Esophagus muscularis mucosa (tissue), 4 donors: ENCODE data around the gene SPTBN2. TPM values are rescaled to one million over a fixed set of nuclear protein-coding genes. Genes with fewer than 3 reads are reported as not detected.
"Not testable (repeated sequence)": the region's sequence is repeated elsewhere in the genome, so short reads cannot be mapped to it uniquely, and the experiment has no call there.

Source experiments
- DNase-seq: peaks from one replicate; pipeline ENCODE4 v3.0.0-alpha.2; 2017; ENCODE audit errors: extremely low spot score
- H3K27ac ChIP-seq, 4 donors: fragments of 200-600 bp; sonication (generic); replicated peaks in 1 of 4; 1 replicate in 3 of 4; 2 replicates in 1 of 4; pipeline ENCODE4 v1.5.1; 2016 to 2019; ENCODE audit warnings: mild to moderate bottlenecking in 1 of 4
- H3K27me3 ChIP-seq, 4 donors: fragments of 200-600 bp; sonication (generic); one replicate each; pipeline versions ENCODE4 v1.5.1 to v1.6.0; 2016 to 2019
- H3K36me3 ChIP-seq, 4 donors: fragments of 200-600 bp; sonication (generic); one replicate each; pipeline ENCODE4 v1.5.1; 2016 to 2019
- H3K4me1 ChIP-seq, 4 donors: fragments of 200-600 bp; sonication (generic); one replicate each; pipeline ENCODE4 v1.5.1; 2016 to 2019
- H3K4me3 ChIP-seq, 4 donors: fragments of 200-600 bp; sonication (generic); 1 replicate in 2 of 4; 2 replicates in 2 of 4; pipeline ENCODE4 v1.5.1; 2016 to 2019; ENCODE audit warnings: mild to moderate bottlenecking in 4 of 4, moderate library complexity in 1 of 4
- H3K9me3 ChIP-seq, 4 donors: fragments of 200-600 bp; sonication (generic); 1 replicate in 3 of 4; 2 replicates in 1 of 4; pipeline ENCODE4 v1.5.1; 2016 to 2019
- EP300 ChIP-seq: sonication (generic); formaldehyde crosslinking; IDR thresholded peaks from one replicate; pipeline ENCODE4 v1.6.1; 2017; ENCODE audit warnings: antibody characterized with exemption
- POLR2A ChIP-seq: fragments of 450-650 bp; IDR thresholded peaks from one replicate; pipeline ENCODE4 v1.6.1; 2017; ENCODE audit warnings: antibody characterized with exemption, moderate library complexity, mild to moderate bottlenecking, low read depth
- POLR2AphosphoS5 ChIP-seq, 2 donors: sonication (generic); formaldehyde crosslinking; IDR thresholded peaks; one replicate each; pipeline ENCODE4 v1.6.1; 2017; ENCODE audit warnings: antibody characterized with exemption in 2 of 2
- WGBS: methylation state at CpG from one replicate; pipeline ENCODE4 v1.1.5; 2018; 5-methylcytosine and 5-hydroxymethylcytosine counted together
- intact Hi-C: fragments of 100-400 bp; cut with DNase I; formaldehyde crosslinking; loops from one replicate; pipeline ENCODE4 v1.15.1; 2023
- total RNA-seq, 4 donors: library from RNA; depleted of rRNA; stranded (reverse); fragments of >200 nt; gene quantifications; one replicate each; pipeline versions ENCODE4 v1.1.0 to v1.2.1, GENCODE V29; 2016
- TF ChIP-seq, protein P1 (sequence below), 3 experiments: fragments of 200-600 bp in 2 of 3; fragments of 450-650 bp in 1 of 3; sonication (generic) in 2 of 3; IDR thresholded peaks; one replicate each; pipeline ENCODE4 v1.5.1; 2017 to 2019; ENCODE audit warnings: antibody characterized with exemption in 3 of 3, mild to moderate bottlenecking in 2 of 3, moderate library complexity in 1 of 3

SPTBN2 gene
- total RNA-seq, 4 donors from 2014 or later: 3.3 to 12.5 (median 10.0) TPM

- intact Hi-C loops: no loop called here
- H3K4me1 ChIP-seq: peaks cover 53 to 82% (median 60%) of the 10 kb centered on the region in 4 donors
- 68% methylated on average over 4 of the region's 4 CpGs for WGBS
- H3K27ac ChIP-seq: peak overlapping the region; percentile 16 to 68 (median 48)
- no peaks in the 10 kb centered on the region for H3K27me3 ChIP-seq
- TF ChIP-seq POLR2A (no peak), POLR2AphosphoS5 (IDR thresholded peaks at IDR 0.05) (no peak), EP300 (no peak)
- TF ChIP-seq, protein P1, sequence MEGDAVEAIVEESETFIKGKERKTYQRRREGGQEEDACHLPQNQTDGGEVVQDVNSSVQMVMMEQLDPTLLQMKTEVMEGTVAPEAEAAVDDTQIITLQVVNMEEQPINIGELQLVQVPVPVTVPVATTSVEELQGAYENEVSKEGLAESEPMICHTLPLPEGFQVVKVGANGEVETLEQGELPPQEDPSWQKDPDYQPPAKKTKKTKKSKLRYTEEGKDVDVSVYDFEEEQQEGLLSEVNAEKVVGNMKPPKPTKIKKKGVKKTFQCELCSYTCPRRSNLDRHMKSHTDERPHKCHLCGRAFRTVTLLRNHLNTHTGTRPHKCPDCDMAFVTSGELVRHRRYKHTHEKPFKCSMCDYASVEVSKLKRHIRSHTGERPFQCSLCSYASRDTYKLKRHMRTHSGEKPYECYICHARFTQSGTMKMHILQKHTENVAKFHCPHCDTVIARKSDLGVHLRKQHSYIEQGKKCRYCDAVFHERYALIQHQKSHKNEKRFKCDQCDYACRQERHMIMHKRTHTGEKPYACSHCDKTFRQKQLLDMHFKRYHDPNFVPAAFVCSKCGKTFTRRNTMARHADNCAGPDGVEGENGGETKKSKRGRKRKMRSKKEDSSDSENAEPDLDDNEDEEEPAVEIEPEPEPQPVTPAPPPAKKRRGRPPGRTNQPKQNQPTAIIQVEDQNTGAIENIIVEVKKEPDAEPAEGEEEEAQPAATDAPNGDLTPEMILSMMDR (IDR thresholded peaks at IDR 0.05): no peak
- peaks cover 29 to 92% (median 77%) of the 10 kb centered on the region in 4 donors for H3K36me3 ChIP-seq
- DNase-seq: no peak
- no peak overlapping the region for H3K4me3 ChIP-seq
- no peaks in the 10 kb centered on the region for H3K9me3 ChIP-seq
Observed at GRCh38 chr11:66646828-66647227, 82.2 kb downstream of the SPTBN2 start.

DNA sequence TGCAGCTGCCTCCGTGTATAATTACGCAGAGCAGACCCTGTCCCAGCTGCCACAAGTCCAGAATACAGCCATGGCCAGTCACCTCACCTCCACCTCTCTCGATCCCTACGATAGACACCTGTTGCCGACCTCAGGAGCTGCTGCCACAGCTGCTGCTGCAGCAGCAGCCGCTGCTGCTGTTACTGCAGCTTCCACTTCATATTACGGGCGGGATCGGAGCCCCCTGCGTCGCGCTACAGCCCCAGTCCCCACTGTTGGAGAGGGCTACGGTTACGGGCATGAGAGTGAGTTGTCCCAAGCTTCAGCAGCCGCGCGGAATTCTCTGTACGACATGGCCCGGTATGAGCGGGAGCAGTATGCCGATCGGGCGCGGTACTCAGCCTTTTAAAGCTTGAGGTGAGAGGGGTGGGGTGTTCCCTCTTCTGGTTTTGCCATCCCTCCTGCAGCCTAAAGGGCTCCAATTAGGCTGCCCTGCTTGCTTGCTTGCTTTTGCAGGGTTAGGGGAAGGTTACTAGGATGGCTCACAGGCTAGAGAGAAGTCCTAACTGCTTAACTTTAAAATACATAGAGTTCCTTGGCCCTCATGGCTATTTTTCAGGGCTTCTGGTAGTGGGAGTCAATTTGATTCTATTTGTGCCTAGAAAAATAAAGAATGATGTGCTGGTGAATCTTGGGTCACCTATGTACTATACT, 85.1 kb downstream of the SPTBN2 start:
- H3K4me1 ChIP-seq: peaks cover 74 to 92% (median 88%) of the 10 kb centered on the region in 4 donors
- WGBS: 93% methylated on average over 12 of the region's 24 CpGs
- DNase-seq: no peak
- peak overlapping the region in 1 of 4 donors; percentile 80 for H3K4me3 ChIP-seq
- intact Hi-C loops: no loop called here
- peaks cover 21 to 92% (median 66%) of the 10 kb centered on the region in 4 donors for H3K36me3 ChIP-seq
- H3K27me3 ChIP-seq: no peaks in the 10 kb centered on the region
- H3K27ac ChIP-seq: peak overlapping the region in 3 of 4 donors; percentile 25 to 68 (median 67)
- H3K9me3 ChIP-seq: no peaks in the 10 kb centered on the region
- TF ChIP-seq POLR2A (no peak), EP300 (no peak), POLR2AphosphoS5 (IDR thresholded peaks at IDR 0.05) (no peak)
- TF ChIP-seq, protein P1 (IDR thresholded peaks at IDR 0.05): no peak

DNA sequence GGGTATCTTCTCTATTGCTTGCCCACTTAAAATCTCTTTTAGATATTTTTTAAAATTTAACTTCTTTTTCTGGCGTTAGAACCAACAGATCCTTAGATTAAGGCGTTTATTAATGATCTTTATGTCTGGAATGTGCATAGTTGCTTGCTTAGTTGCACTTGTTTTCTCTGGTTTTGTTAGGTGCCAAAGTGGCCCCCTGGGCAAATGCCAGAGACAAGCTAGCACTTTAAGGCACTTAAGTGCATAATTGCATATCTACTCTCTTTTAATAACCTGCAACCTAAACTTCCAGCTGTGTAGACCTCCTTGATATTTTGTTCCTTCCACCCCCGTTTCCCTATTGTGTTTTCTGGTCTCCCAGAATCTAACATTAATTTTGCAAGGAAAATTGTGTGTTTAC, 87.2 kb downstream of the SPTBN2 start:
- H3K27me3 ChIP-seq: no peaks in the 10 kb centered on the region
- intact Hi-C loops: no loop called here
- H3K4me3 ChIP-seq: peak overlapping the region; percentile 68 to 88 (median 80)
- H3K9me3 ChIP-seq: no peaks in the 10 kb centered on the region
- 15% methylated on average over 3 of the region's 3 CpGs for WGBS
- H3K27ac ChIP-seq: peak overlapping the region; percentile 9 to 93 (median 64)
- DNase-seq: no peak
- TF ChIP-seq EP300 (no peak), POLR2AphosphoS5 (IDR thresholded peaks at IDR 0.05) (no peak), POLR2A (no peak)
- TF ChIP-seq, protein P1 (IDR thresholded peaks at IDR 0.05): no peak
- peaks cover 85 to 90% (median 89%) of the 10 kb centered on the region in 4 donors for H3K4me1 ChIP-seq
- H3K36me3 ChIP-seq: peaks cover 21 to 74% (median 47%) of the 10 kb centered on the region in 4 donors

DNA sequence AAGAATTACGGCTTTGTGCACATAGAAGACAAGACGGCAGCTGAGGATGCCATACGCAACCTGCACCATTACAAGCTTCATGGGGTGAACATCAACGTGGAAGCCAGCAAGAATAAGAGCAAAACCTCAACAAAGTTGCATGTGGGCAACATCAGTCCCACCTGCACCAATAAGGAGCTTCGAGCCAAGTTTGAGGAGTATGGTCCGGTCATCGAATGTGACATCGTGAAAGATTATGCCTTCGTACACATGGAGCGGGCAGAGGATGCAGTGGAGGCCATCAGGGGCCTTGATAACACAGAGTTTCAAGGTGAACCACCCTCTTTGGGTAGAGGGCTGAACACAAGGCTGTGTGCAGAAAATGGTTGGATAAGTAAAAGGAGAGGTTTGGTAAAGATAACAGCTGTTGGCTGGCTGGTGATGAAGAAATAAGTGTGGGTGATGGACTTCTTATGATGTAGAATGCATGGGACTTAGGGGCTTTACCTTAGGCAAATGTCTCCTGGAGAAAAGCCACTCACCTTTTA, 89.1 kb downstream of the SPTBN2 start:
- H3K9me3 ChIP-seq, H3K27me3 ChIP-seq, intact Hi-C loops, DNase-seq: not testable (repeated sequence)
- peak overlapping the region; percentile 89 to 93 (median 90) for H3K27ac ChIP-seq
- peaks cover 69 to 84% (median 77%) of the 10 kb centered on the region in 4 donors for H3K4me1 ChIP-seq
- 58% methylated on average over 10 of the region's 10 CpGs for WGBS
- peak overlapping the region; percentile 68 to 88 (median 80) for H3K4me3 ChIP-seq
- H3K36me3 ChIP-seq: peaks cover 16 to 55% (median 34%) of the 10 kb centered on the region in 4 donors

DNA sequence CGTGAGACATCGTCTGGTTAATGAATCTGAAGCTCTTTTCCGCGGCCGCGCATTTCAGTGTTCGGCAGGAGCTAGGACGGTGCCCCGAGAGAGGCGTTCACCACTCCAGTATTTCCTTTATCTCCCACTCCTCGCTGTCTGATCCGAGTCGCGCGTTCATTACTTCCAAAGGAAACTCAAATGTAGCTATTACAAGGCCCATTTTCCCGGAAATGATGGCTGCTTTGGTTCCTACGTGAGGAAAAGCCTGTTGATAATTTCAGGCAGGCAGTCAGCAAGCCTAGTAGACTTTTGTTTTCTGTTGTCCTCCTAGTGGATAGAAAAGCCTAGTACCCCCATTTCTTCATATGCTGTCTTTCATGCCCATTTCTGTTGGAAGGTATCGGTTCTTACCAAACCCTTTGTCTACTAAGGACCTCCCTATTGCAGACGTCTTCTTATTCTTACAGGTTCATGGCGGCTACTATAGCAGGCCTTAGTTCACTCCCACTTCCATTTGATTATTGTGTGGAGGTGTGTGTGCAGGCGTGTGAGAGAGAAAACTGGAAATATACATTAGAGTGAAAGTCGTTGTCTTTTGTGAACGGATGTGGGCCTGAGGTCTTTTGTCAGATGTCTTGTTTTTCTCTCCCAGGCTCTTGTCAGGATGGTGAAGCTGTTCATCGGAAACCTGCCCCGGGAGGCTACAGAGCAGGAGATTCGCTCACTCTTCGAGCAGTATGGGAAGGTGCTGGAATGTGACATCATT, 89.8 kb downstream of the SPTBN2 start:
- Histone ChIP-seq H3K4me3 (peak overlapping the region; percentile 68 to 88 (median 80)), H3K36me3 (peaks cover 16 to 49% (median 31%) of the 10 kb centered on the region in 4 donors), H3K27ac (peak overlapping the region; percentile 89 to 93 (median 90)), H3K27me3 (no peaks in the 10 kb centered on the region), H3K4me1 (peaks cover 63 to 84% (median 70%) of the 10 kb centered on the region in 4 donors), H3K9me3 (no peaks in the 10 kb centered on the region)
- intact Hi-C loops: no loop called here
- WGBS: 4% methylated on average over 21 of the region's 27 CpGs
- TF ChIP-seq POLR2AphosphoS5 (IDR thresholded peaks at IDR 0.05) (no peak), POLR2A (no peak), EP300 (no peak)
- TF ChIP-seq, protein P1 (IDR thresholded peaks at IDR 0.05): no peak
- no peak for DNase-seq
